ENCODE measurements around the gene GLRX3. TPM values are rescaled to one million over a fixed set of nuclear protein-coding genes. Genes with fewer than 3 reads are reported as not detected.

Gene GLRX3
- total and polyA plus RNA-seq, 7 donors, result 40.5 to 93.1 (median 53.5) TPM

DNA sequence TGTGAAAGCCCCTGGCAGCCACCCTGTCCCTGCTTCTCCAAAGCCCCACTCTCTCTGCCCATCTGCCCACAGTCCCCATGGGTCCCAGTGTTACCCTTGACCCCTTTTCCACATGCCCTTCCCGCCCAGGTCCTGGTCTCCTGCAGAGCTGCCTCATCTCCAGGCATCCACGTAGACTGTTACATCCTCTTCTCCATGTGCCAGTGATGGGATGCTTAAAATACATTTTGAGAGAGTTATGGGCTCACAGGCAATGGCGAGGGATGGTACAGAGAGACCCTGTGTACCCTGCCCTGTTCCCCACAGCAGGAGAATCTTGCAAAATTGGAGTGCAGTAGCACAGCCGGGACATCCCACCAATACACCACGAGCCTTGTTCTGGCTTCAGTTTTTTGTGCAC is 56.8 kb downstream of the GLRX3 start:
- Histone ChIP-seq H3K27me3 (peaks cover 0 to 9% (median 4%) of the 10 kb centered on the region in 3 donors), H3K27ac (no peak overlapping the region), H3K4me1 (peaks cover 0 to 12% (median 7%) of the 10 kb centered on the region in 4 donors), H3K36me3 (no peaks in the 10 kb centered on the region), H3K9me3 (no peaks in the 10 kb centered on the region), H3K4me3 (no peak overlapping the region)
- intact Hi-C loops (cut with DNase I), result loop anchor here (10.0 kb wide), 1 partner anchor 1592 kb away; no protein-coding TSS in a partner anchor
- TF ChIP-seq, protein P1, sequence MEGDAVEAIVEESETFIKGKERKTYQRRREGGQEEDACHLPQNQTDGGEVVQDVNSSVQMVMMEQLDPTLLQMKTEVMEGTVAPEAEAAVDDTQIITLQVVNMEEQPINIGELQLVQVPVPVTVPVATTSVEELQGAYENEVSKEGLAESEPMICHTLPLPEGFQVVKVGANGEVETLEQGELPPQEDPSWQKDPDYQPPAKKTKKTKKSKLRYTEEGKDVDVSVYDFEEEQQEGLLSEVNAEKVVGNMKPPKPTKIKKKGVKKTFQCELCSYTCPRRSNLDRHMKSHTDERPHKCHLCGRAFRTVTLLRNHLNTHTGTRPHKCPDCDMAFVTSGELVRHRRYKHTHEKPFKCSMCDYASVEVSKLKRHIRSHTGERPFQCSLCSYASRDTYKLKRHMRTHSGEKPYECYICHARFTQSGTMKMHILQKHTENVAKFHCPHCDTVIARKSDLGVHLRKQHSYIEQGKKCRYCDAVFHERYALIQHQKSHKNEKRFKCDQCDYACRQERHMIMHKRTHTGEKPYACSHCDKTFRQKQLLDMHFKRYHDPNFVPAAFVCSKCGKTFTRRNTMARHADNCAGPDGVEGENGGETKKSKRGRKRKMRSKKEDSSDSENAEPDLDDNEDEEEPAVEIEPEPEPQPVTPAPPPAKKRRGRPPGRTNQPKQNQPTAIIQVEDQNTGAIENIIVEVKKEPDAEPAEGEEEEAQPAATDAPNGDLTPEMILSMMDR (IDR thresholded peaks at IDR 0.05), result no peak
- TF ChIP-seq POLR2AphosphoS5 (IDR thresholded peaks at IDR 0.05) (no peak), EP300 (IDR thresholded peaks at IDR 0.05) (no peak), POLR2A (IDR thresholded peaks at IDR 0.05) (no peak)
- 91% methylated on average over 5 of the region's 5 CpGs for WGBS, 2 donors
- no peak for DNase-seq

DNA sequence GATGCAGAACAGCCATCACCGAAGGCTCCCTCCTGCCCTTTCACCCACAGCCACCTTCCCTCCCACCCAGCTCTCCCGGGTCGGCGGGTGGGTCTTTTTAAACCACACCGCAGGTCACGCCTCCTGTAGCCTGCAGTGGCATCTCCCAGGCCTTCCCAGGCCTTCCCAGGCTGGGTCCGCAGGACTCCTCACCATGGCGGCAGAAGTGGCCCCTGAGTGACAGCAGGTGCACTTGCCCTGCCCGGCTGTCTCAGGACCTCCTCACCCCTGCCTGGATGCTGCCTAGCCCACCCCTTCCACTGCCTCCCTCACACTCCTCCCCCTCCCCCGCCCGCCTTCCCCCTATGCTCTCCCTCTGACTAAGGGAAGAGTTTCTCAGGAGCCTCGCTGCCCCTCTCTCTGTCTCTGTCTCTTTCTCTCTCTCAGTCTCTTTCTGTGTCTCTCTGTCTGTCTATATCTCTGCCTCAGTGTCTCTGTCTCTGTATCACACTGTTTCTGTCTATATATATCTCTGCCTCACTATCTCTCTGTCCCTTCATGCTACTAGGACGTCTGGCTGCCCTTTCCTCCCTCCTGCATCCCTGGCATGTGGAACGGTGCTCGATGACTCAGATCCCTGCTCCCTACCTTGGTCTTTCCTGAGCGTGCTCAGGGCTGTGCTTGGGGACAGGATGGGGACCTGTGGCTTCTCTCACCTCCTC is 57.5 kb downstream of the GLRX3 start:
- peaks cover 0 to 9% (median 4%) of the 10 kb centered on the region in 3 donors for H3K27me3 ChIP-seq
- intact Hi-C loops (cut with DNase I), result loop anchor here (10.0 kb wide), 1 partner anchor 1591 kb away; no protein-coding TSS in a partner anchor
- no peak overlapping the region for H3K27ac ChIP-seq
- H3K4me1 ChIP-seq, result peaks cover 0 to 12% (median 7%) of the 10 kb centered on the region in 4 donors
- no peak for DNase-seq
- H3K9me3 ChIP-seq, result no peaks in the 10 kb centered on the region
- H3K4me3 ChIP-seq, result no peak overlapping the region
- H3K36me3 ChIP-seq, result no peaks in the 10 kb centered on the region
- no peak for TF ChIP-seq POLR2AphosphoS5 (IDR thresholded peaks at IDR 0.05)
- TF ChIP-seq EP300 (IDR thresholded peaks at IDR 0.05), result no peak
- TF ChIP-seq, protein P1 (IDR thresholded peaks at IDR 0.05), result no peak
- TF ChIP-seq POLR2A (IDR thresholded peaks at IDR 0.05), result no peak
- 55 to 74% methylated on average over 16 of the region's 16 CpGs for WGBS, 2 donors

DNA sequence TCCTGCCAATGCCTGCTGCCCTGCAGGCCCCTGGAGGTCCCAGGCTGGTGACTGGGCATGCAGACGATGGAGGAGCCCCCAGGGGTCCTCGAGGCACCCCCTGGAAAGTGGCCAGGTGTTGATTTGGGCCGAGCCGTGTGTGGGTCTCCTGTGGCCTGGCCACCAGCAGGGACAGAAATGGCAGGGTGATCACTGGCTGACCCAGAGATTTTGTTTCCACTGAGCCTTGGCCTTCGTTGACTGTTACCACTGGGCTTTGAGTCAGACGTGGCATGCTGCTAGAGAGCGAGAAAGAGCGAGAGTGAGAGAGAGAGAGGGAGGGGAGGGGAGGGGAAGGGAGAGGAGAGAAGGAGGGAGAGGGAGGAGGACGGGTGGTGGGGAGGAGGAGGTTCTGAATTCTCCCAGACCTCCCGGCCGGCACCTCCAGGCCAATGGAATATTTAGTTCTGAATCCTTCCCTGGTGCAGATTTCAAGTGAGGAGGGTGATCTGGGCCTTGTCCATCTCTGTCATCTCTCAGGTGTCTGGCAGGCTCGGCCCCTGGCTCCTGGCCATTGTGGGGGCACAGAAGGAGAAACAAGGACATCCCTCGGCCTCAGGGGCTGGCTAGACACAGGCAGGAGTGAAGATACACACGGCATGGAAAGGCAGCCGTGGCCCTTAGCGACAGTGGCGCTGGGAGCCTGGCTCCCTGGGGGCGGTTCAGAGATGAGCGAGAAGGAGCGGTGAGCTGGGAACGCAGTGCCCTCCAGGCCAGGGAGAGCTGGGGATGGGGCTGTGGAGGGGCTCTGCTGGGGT is 58.2 kb downstream of the GLRX3 start:
- Histone ChIP-seq H3K4me3 (no peak overlapping the region), H3K36me3 (no peaks in the 10 kb centered on the region), H3K27ac (no peak overlapping the region), H3K27me3 (peaks cover 0 to 9% (median 4%) of the 10 kb centered on the region in 3 donors), H3K9me3 (no peaks in the 10 kb centered on the region), H3K4me1 (peaks cover 0 to 12% (median 7%) of the 10 kb centered on the region in 4 donors)
- TF ChIP-seq, protein P1 (IDR thresholded peaks at IDR 0.05), result no peak
- TF ChIP-seq EP300 (IDR thresholded peaks at IDR 0.05), result no peak
- no peak for TF ChIP-seq POLR2A (IDR thresholded peaks at IDR 0.05)
- TF ChIP-seq POLR2AphosphoS5 (IDR thresholded peaks at IDR 0.05), result no peak
- intact Hi-C loops (cut with DNase I), result loop anchor here (10.0 kb wide), 1 partner anchor 1590 kb away; no protein-coding TSS in a partner anchor
- 74 to 80% methylated on average over 21 of the region's 21 CpGs for WGBS, 2 donors
- DNase-seq, result no peak

DNA sequence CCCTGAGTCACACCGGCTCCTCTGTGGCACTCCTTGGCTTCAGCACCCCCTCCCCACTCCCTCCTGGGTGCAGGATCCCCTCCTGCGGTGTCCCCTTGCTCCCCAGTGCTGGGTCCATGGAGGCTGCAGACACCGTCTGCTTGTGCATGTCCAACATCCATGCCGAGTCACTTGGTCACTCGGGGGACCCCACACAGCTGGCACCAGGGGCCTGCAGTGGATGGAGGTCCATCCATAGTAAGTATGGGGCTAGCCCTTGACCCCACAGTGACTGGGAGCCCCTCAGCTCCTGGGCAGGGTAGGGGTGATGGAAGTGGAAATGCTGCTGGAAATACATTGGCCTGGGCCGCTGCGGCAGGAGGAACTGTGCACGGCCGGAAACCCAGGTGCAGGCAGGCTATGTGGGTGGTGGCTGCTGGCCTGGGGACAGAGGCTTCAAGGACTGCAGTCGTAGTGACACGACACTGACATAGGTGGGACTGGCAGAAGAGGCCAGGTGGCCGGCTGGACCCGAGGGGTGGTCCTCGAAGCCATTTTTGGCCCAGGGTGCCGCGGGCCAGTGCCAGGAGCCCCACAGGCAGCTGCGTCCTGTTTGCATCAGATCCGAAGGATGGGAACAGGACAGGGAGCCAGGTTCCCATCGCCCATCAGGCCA is 58.9 kb downstream of the GLRX3 start:
- DNase-seq, result no peak
- Histone ChIP-seq H3K27ac (no peak overlapping the region), H3K4me3 (no peak overlapping the region), H3K36me3 (no peaks in the 10 kb centered on the region), H3K27me3 (peaks cover 0 to 9% (median 4%) of the 10 kb centered on the region in 3 donors), H3K9me3 (no peaks in the 10 kb centered on the region), H3K4me1 (peaks cover 0 to 8% (median 7%) of the 10 kb centered on the region in 4 donors)
- intact Hi-C loops (cut with DNase I), result loop anchor here (10.0 kb wide), 1 partner anchor 1590 kb away; no protein-coding TSS in a partner anchor
- 91 to 92% methylated on average over 19 of the region's 19 CpGs for WGBS, 2 donors
- TF ChIP-seq POLR2AphosphoS5 (IDR thresholded peaks at IDR 0.05) (no peak), EP300 (IDR thresholded peaks at IDR 0.05) (no peak), POLR2A (IDR thresholded peaks at IDR 0.05) (no peak)
- TF ChIP-seq, protein P1 (IDR thresholded peaks at IDR 0.05), result no peak

Data from sigmoid colon (tissue), 7 donors.